Astrocyte of the cerebellum (primary cell): ENCODE results near the gene SH3TC1.
A peak's percentile ranks its signal among the peaks of the same experiment; 100 is the strongest.

Experiments
- DNase-seq: peaks from one replicate; pipeline ENCODE4 v3.0.0-alpha.2; 2011; ENCODE audit warnings: low read depth
- H3K4me3 ChIP-seq: 2 replicates; pipeline ENCODE4 v1.5.1; 2011; ENCODE audit warnings: mild to moderate bottlenecking, low read depth, low read length, moderate library complexity
- CTCF ChIP-seq: IDR thresholded peaks from 2 replicates; pipeline ENCODE4 v1.5.1; 2012; ENCODE audit warnings: low read length, low read depth, moderate library complexity, mild to moderate bottlenecking; ENCODE audit errors: missing control alignments
- in situ Hi-C: cut with HindIII; loops from 2 replicates; pipeline ENCODE4 v1.10.0; 2017; ENCODE audit warnings: low sequenced_read_pairs

The SH3TC1 gene

GRCh38 chr4:8283631-8284121 is 84.6 kb downstream of the SH3TC1 start:
- in situ Hi-C loops = no loop called here
- DNase-seq = no peak
- H3K4me3 ChIP-seq = no peak overlapping the region
- TF ChIP-seq CTCF = no peak

GRCh38 chr4:8284391-8284790 is 85.3 kb downstream of the SH3TC1 start:
- in situ Hi-C loops = no loop called here
- no peak for DNase-seq
- H3K4me3 ChIP-seq = no peak overlapping the region
- no peak for TF ChIP-seq CTCF

- in situ Hi-C loops = no loop called here
- no peak for TF ChIP-seq CTCF
- H3K4me3 ChIP-seq = no peak overlapping the region
- peak; percentile 49 for DNase-seq
These were observed 86.3 kb downstream of the SH3TC1 start for GRCh38 chr4:8285143-8285975.

GRCh38 chr4:8285976-8286718 is 87.1 kb downstream of the SH3TC1 start:
- no peak for DNase-seq
- no peak for TF ChIP-seq CTCF
- H3K4me3 ChIP-seq = no peak overlapping the region
- in situ Hi-C loops = no loop called here

GRCh38 chr4:8286719-8287342 is 87.7 kb downstream of the SH3TC1 start:
- in situ Hi-C loops = no loop called here
- no peak for DNase-seq
- no peak overlapping the region for H3K4me3 ChIP-seq
- TF ChIP-seq CTCF = no peak

GRCh38 chr4:8287343-8288280 is 88.5 kb downstream of the SH3TC1 start:
- TF ChIP-seq CTCF = no peak
- no peak overlapping the region for H3K4me3 ChIP-seq
- DNase-seq = no peak
- in situ Hi-C loops = no loop called here
